B cell (primary cell): ENCODE data around the gene PEX16.

Source experiments
- CTCF ChIP-seq: fragments of 200-600 bp; IDR thresholded peaks from one replicate; pipeline ENCODE4 v1.8.0; 2022; ENCODE audit warnings: antibody characterized with exemption, mild to moderate bottlenecking
- EZH2 ChIP-seq: IDR thresholded peaks from 2 replicates; pipeline ENCODE4 v1.6.1; 2012; ENCODE audit warnings: borderline replicate concordance, low read depth, mild to moderate bottlenecking, moderate library complexity, low read length; ENCODE audit not compliant: insufficient read depth, poor library complexity, severe bottlenecking

GRCh38 chr11:45922425-45923082 lies 4.9 kb upstream of the PEX16 start, which contains the start of gene LARGE2:
- TF ChIP-seq CTCF (no peak), EZH2 (no peak)
